Sigmoid colon (tissue), 4 donors: ENCODE measurements around the gene C1orf52.

ENCODE experiments used
- EP300 ChIP-seq, 4 donors: sonication (generic); formaldehyde crosslinking; IDR thresholded peaks; one replicate each; pipeline ENCODE4 v1.6.1; 2017; ENCODE audit warnings: antibody characterized with exemption in 4 of 4
- POLR2A ChIP-seq, 2 donors: fragments of 450-650 bp; IDR thresholded peaks; one replicate each; pipeline ENCODE4 v1.6.1; 2016; ENCODE audit warnings: antibody characterized with exemption in 2 of 2, mild to moderate bottlenecking in 2 of 2, moderate library complexity in 2 of 2
- POLR2AphosphoS5 ChIP-seq, 4 donors: sonication (generic); formaldehyde crosslinking; IDR thresholded peaks; one replicate each; pipeline ENCODE4 v1.6.1; 2017; ENCODE audit warnings: antibody characterized with exemption in 4 of 4
- TF ChIP-seq, protein P1 (sequence below), 4 experiments: fragments of 450-650 bp in 3 of 4; fragments of 200-600 bp in 1 of 4; IDR thresholded peaks; one replicate each; pipeline ENCODE4 v1.5.1; 2016 to 2019; ENCODE audit warnings: antibody characterized with exemption in 4 of 4, mild to moderate bottlenecking in 3 of 4, moderate library complexity in 2 of 4

DNA sequence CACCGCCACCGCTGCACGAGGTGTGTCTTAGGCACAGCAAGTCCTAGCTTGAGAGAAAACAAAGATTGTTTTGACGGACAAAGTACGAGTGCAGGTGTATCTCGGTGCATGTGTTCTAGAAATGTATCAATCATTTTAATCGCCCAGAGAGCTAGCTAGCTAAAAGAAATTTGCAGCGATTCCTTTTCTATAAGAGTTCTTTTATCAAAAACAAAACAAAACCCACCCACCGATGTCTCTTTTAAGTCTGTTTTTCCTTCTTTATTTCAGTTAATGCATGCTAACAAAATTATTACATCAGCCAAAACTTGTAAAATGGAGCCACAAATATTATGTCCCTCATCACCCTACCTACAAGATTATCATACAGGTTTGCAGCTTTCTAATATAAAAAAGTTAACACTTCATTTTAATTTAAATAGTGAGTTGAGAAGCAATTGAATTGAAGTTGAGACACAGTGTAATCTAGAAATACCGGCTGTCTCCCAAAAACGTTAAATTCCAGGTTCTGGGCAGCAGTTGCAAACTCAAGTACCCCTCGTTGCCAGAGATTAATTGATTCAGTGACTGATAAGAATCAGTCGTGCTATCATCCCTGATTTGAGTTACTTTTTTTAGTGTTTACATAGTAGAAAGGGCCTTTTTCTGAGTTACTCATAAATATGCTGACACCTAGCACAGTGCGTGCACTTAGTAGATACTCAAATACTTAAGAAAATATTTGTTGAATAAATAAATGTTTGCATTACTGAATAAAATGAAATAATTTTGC, 57.2 kb downstream of the C1orf52 start:
- TF ChIP-seq, protein P1, sequence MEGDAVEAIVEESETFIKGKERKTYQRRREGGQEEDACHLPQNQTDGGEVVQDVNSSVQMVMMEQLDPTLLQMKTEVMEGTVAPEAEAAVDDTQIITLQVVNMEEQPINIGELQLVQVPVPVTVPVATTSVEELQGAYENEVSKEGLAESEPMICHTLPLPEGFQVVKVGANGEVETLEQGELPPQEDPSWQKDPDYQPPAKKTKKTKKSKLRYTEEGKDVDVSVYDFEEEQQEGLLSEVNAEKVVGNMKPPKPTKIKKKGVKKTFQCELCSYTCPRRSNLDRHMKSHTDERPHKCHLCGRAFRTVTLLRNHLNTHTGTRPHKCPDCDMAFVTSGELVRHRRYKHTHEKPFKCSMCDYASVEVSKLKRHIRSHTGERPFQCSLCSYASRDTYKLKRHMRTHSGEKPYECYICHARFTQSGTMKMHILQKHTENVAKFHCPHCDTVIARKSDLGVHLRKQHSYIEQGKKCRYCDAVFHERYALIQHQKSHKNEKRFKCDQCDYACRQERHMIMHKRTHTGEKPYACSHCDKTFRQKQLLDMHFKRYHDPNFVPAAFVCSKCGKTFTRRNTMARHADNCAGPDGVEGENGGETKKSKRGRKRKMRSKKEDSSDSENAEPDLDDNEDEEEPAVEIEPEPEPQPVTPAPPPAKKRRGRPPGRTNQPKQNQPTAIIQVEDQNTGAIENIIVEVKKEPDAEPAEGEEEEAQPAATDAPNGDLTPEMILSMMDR (IDR thresholded peaks at IDR 0.05): no peak
- TF ChIP-seq POLR2A (IDR thresholded peaks at IDR 0.05) (no peak), POLR2AphosphoS5 (IDR thresholded peaks at IDR 0.05) (no peak), EP300 (IDR thresholded peaks at IDR 0.05) (no peak)
